AG10803 (cell line): ENCODE measurements around the gene NLRC3.

Source experiments
- DNase-seq: peaks from one replicate; pipeline ENCODE4 v3.0.0; 2010; ENCODE audit warnings: low read depth
- H3K4me3 ChIP-seq: 2 replicates; pipeline ENCODE4 v1.5.1; 2011; ENCODE audit warnings: mild to moderate bottlenecking, low read length, control low read depth
- CTCF ChIP-seq: conservative IDR thresholded peaks from 2 replicates; pipeline ENCODE4 v1.5.1; 2011; ENCODE audit warnings: mild to moderate bottlenecking, low read length, control low read depth, inconsistent platforms

The NLRC3 gene

GRCh38 chr16:3518292-3518985 lies 58.8 kb downstream of the NLRC3 start:
- no peak for TF ChIP-seq CTCF
- DNase-seq, result no peak
- H3K4me3 ChIP-seq, result no peak overlapping the region

- DNase-seq, result no peak
- no peak for TF ChIP-seq CTCF
These were observed 61.3 kb downstream of the NLRC3 start for GRCh38 chr16:3515897-3516296.

GRCh38 chr16:3514621-3515020 lies 62.6 kb downstream of the NLRC3 start:
- H3K4me3 ChIP-seq, result no peak overlapping the region
- TF ChIP-seq CTCF, result no peak
- DNase-seq, result peak; percentile 82

More at GRCh38 chr16:3515897-3516296, 61.3 kb downstream of the NLRC3 start:
- no peak overlapping the region for H3K4me3 ChIP-seq

- DNase-seq, result no peak
- no peak for TF ChIP-seq CTCF
- no peak overlapping the region for H3K4me3 ChIP-seq
These were observed 63.2 kb downstream of the NLRC3 start for GRCh38 chr16:3513892-3514583.

GRCh38 chr16:3511286-3512180 lies 65.7 kb downstream of the NLRC3 start:
- H3K4me3 ChIP-seq, result no peak overlapping the region
- TF ChIP-seq CTCF, result no peak
- no peak for DNase-seq

- TF ChIP-seq CTCF, result no peak
- DNase-seq, result no peak
- no peak overlapping the region for H3K4me3 ChIP-seq
These were observed 66.8 kb downstream of the NLRC3 start for GRCh38 chr16:3510416-3510815.
